GM18861 (cell line): Measurements from ENCODE around the gene LPA.

Experiments used
- ATAC-seq: cut with Tn5 transposase; IDR thresholded peaks from one replicate; pipeline ENCODE4 v1.9.1; 2021; ENCODE audit not compliant: unreplicated experiment

LPA gene

GRCh38 chr6:160519133-160519532 lies 144.9 kb downstream of the LPA start:
- ATAC-seq, result no peak

GRCh38 chr6:160513836-160514235 lies 150.2 kb downstream of the LPA start:
- ATAC-seq, result no peak

DNA sequence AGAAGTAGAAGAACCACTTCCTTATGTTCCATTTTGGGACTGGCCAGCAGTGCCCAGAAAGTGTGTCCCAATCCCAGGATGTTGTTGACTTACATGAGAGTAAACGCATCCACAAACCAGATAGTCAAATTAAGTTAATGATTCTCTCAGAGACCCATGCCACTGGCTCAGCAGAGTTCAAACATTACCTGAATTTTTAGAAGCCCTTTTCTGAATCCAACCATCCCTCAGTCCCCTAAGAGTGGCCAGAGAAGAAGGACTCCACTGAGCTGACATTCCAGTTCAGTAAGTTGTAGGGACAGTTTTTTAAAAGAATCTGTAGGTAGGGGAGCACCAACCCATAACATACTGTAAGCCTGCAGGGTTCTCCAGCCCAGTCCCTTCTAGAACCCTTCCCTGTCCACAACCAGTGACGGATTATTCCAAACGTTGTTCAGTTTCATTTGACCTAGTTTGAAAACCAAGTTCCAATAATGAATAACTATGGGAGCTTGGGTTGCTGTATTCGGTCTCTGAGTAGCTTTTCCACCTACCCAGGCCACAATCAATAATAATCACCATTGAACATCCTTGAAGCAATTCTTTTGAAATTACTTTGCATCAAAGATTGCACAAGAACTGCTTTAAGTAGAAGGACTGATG lies 153.0 kb downstream of the LPA start:
- ATAC-seq, result no peak

DNA sequence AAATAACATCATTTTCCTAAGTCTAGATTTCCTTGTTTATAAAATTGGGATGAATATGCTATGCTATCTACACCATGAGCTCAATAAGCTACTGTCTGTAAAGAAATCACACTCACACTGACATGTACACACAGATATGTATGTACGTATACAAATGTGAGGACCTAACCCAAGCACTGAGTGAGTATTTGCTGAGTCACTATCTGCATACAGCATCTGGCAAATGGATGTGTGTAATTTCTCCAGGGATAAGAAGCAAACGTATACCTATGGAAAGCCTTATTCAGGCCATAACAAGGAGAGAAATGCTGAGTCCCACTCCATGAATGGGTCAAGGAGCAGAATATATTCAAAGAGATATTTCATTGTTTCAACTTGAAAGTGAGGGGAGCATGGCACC lies 153.9 kb downstream of the LPA start:
- ATAC-seq, result no peak

- ATAC-seq, result no peak
Measured at GRCh38 chr6:160509610-160510009, 154.5 kb downstream of the LPA start.

GRCh38 chr6:160508599-160508998 lies 155.5 kb downstream of the LPA start:
- ATAC-seq, result no peak

GRCh38 chr6:160507420-160507819 lies 156.7 kb downstream of the LPA start:
- no peak for ATAC-seq

DNA sequence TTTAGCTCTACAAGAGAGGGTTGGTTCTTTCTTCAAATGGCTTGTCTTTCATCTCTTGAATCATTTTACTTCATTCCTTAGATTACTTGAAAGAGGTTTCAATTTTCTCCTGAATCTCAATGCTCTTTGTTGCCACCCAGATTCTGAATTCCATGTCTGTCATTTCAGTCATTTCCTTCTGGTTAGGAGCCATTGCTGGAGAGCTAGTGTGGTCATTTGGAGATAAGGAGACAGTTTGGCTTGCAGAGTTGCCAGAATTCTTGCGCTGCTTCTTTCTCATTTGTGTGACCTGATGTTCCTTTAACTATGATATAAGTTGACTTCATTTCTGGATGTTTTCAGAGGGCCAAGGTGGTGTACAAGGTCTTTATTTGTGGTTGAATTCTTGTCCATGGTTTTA lies 158.1 kb downstream of the LPA start:
- ATAC-seq, result no peak

DNA sequence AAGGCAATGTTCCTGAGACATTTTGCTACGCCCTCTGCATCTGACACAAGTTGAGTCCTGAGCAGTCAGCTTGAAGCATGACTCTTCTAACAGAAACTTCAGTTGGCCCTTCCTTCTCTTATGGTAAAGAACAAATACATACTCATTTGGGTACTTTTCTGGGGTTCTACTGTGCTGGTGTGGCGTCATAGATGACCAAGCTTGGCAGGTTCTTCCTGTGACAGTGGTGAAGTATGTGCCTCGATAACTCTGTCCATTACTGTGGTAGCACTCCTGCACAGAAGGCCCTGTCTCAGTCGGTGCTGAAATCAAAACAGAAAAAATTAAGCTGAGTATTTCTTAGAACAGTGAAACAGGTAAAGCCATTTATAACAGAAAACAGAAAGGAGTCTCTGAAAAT lies 163.4 kb downstream of the LPA start:
- ATAC-seq, result no peak

- no peak for ATAC-seq
Measured at GRCh38 chr6:160494576-160494975, 169.5 kb downstream of the LPA start.

GRCh38 chr6:160489091-160489490 lies 175.0 kb downstream of the LPA start:
- no peak for ATAC-seq

GRCh38 chr6:160487116-160487515 lies 177.0 kb downstream of the LPA start:
- no peak for ATAC-seq
